HG03108 (cell line): Measurements from ENCODE around the gene CLEC20A.

Experiments used
- ATAC-seq: cut with Tn5 transposase; IDR thresholded peaks from one replicate; pipeline ENCODE4 v1.9.1; 2021; ENCODE audit warnings: moderate library complexity; ENCODE audit not compliant: unreplicated experiment

CLEC20A gene

GRCh38 chr1:178500936-178501554, 4.3 kb upstream of the CLEC20A start:
- no peak for ATAC-seq

- no peak for ATAC-seq
Measured at GRCh38 chr1:178500091-178500770, 3.5 kb upstream of the CLEC20A start.

GRCh38 chr1:178498896-178499675, 2.3 kb upstream of the CLEC20A start:
- no peak for ATAC-seq

- ATAC-seq, result no peak
Measured at GRCh38 chr1:178497903-178498478, 1.2 kb upstream of the CLEC20A start.

- no peak for ATAC-seq
Measured at GRCh38 chr1:178495741-178496409, 889 bp downstream of the CLEC20A start.

- no peak for ATAC-seq
Measured at GRCh38 chr1:178495158-178495557, 1.6 kb downstream of the CLEC20A start.

- ATAC-seq, result no peak
Measured at GRCh38 chr1:178494569-178494971, 2.2 kb downstream of the CLEC20A start.

GRCh38 chr1:178493301-178493741, 3.4 kb downstream of the CLEC20A start:
- ATAC-seq, result no peak

GRCh38 chr1:178492341-178492740, 4.4 kb downstream of the CLEC20A start:
- ATAC-seq, result no peak

GRCh38 chr1:178491721-178492120, 5.0 kb downstream of the CLEC20A start:
- ATAC-seq, result no peak

GRCh38 chr1:178490967-178491366, 5.8 kb downstream of the CLEC20A start:
- ATAC-seq, result no peak

GRCh38 chr1:178490136-178490535, 6.6 kb downstream of the CLEC20A start:
- ATAC-seq, result no peak

GRCh38 chr1:178489399-178489798, 7.4 kb downstream of the CLEC20A start:
- ATAC-seq, result no peak

- ATAC-seq, result no peak
Measured at GRCh38 chr1:178488393-178488792, 8.4 kb downstream of the CLEC20A start.

- ATAC-seq, result no peak
Measured at GRCh38 chr1:178487070-178487615, 9.6 kb downstream of the CLEC20A start.

- no peak for ATAC-seq
Measured at GRCh38 chr1:178486100-178487069, 10.4 kb downstream of the CLEC20A start.

- ATAC-seq, result no peak
Measured at GRCh38 chr1:178485541-178485981, 11.2 kb downstream of the CLEC20A start.

GRCh38 chr1:178484698-178485225, 12.0 kb downstream of the CLEC20A start:
- no peak for ATAC-seq

- ATAC-seq, result no peak
Measured at GRCh38 chr1:178483251-178483957, 13.4 kb downstream of the CLEC20A start.
